ENCODE data around the gene KCNQ5. TPM values are rescaled to one million over a fixed set of nuclear protein-coding genes. Genes with fewer than 3 reads are reported as not detected.

KCNQ5 gene
- total and polyA plus RNA-seq, 2 of the 8 experiments (the other 6 are each of a cell fraction or from before 2014, with no cell fraction given), result 0.83 to 1.2 TPM

- Histone ChIP-seq H3K79me2 (ENCODE audit: control insufficient read depth in 1 of 2, insufficient read depth in 2 of 2, low read length in 2 of 2) (no peaks in the 10 kb centered on the region), H3K9ac (replicated peaks in 1 of 4; ENCODE audit: extremely low read depth in 1 of 4, low read depth in 3 of 4, low read length in 3 of 4) (no peak overlapping the region), H3K79me1 (ENCODE audit: low read depth, low read length) (no peaks in the 10 kb centered on the region), H3K14ac (ENCODE audit: insufficient read length) (no peak overlapping the region), H3K4me2 (ENCODE audit: insufficient read depth in 1 of 2, low read depth in 2 of 2, low read length in 2 of 2) (no peak overlapping the region), H3K56ac (replicated peaks; ENCODE audit: insufficient read length, low read depth, low read length) (no peak overlapping the region), H2BK5ac (ENCODE audit: low read depth, low read length) (no peak overlapping the region), H4K8ac (ENCODE audit: extremely low read depth, insufficient read depth, low read length) (no peak overlapping the region), H3K27ac (ENCODE audit: low read depth, low read length) (no peak overlapping the region), H4K5ac (ENCODE audit: insufficient read length, low read depth, low read length) (no peak overlapping the region), H3K4ac (replicated peaks; ENCODE audit: insufficient read length, low read depth, low read length) (no peak overlapping the region), H3K4me1 (replicated peaks in 1 of 4; ENCODE audit: control insufficient read depth in 3 of 4, insufficient read depth in 4 of 4, low read length in 3 of 4) (no peaks in the 10 kb centered on the region), H3K27me3 (replicated peaks in 1 of 4; ENCODE audit: control insufficient read depth in 3 of 4, extremely low read depth in 1 of 4, insufficient read depth in 3 of 4, low read length in 3 of 4) (no peaks in the 10 kb centered on the region), H2BK20ac (ENCODE audit: low read length) (no peak overlapping the region), H3K36me3 (ENCODE audit: control insufficient read depth in 2 of 4, insufficient read depth in 4 of 4, low read length in 3 of 4) (no peaks in the 10 kb centered on the region), H4K91ac (replicated peaks; ENCODE audit: insufficient read length, low read length) (no peak overlapping the region), H3K23ac (ENCODE audit: insufficient read length) (no peak overlapping the region), H2BK12ac (ENCODE audit: low read depth, low read length) (no peak overlapping the region), H2BK120ac (replicated peaks; ENCODE audit: low read depth, low read length) (no peak overlapping the region), H2AFZ (ENCODE audit: low read length) (no peak overlapping the region), H3K18ac (ENCODE audit: extremely low read depth, low read length) (no peak overlapping the region), H4K20me1 (replicated peaks in 1 of 2; ENCODE audit: control insufficient read depth in 1 of 2, insufficient read depth in 2 of 2, low read length in 2 of 2) (no peaks in the 10 kb centered on the region), H3K9me3 (ENCODE audit: insufficient read depth in 2 of 2, low read depth in 1 of 2, low read length in 1 of 2) (no peaks in the 10 kb centered on the region), H3K4me3 (ENCODE audit: extremely low read depth in 1 of 4, insufficient read depth in 2 of 4, low read depth in 3 of 4, low read length in 4 of 4) (no peak overlapping the region), H2AK5ac (ENCODE audit: low read depth, low read length) (no peak overlapping the region), H3K23me2 (ENCODE audit: low read depth, low read length) (no peaks in the 10 kb centered on the region), H2BK15ac (ENCODE audit: low read length) (no peak overlapping the region)
- DNase-seq (ENCODE audit: low read depth in 1 of 2, low spot score in 2 of 2) (no peak), FAIRE-seq (no peak)
- 78% methylated on average over 6 of the region's 6 CpGs; no CpG with 5 or more reads in 1 of the 2 experiments for WGBS, 2 experiments (ENCODE audit: extremely low coverage in 1 of 2, insufficient coverage in 1 of 2, insufficient read length in 1 of 2, insufficient replicate concordance in 2 of 2, low coverage in 1 of 2, low lambda C conversion rate in 2 of 2, missing lambda C conversion rate in 1 of 2)
- CTCF ChIA-PET (ENCODE audit: partially characterized antibody), result no interaction called here
- POLR2A ChIA-PET (ENCODE audit: partially characterized antibody), result no interaction called here
- no peak for TF ChIP-seq JUND (IDR thresholded peaks at IDR 0.05; ENCODE audit: low read length)
- TF ChIP-seq CEBPB (IDR thresholded peaks at IDR 0.05; ENCODE audit: low read depth, low read length), result no peak
- no peak for TF ChIP-seq MAFK (IDR thresholded peaks at IDR 0.05; ENCODE audit: low read depth, low read length)
- TF ChIP-seq KDM5A (IDR thresholded peaks at IDR 0.05; ENCODE audit: low read length), result no peak
- no peak for TF ChIP-seq HDAC2 (IDR thresholded peaks at IDR 0.05; ENCODE audit: borderline replicate concordance in 1 of 2, low read depth in 2 of 2, low read length in 2 of 2)
- TF ChIP-seq TEAD4 (IDR thresholded peaks at IDR 0.05; ENCODE audit: low read depth, low read length), result no peak
- TF ChIP-seq TAF7 (optimal IDR thresholded peaks at IDR 0.05; ENCODE audit: borderline replicate concordance, low read depth, low read length), result no peak
- no peak for TF ChIP-seq POU5F1 (IDR thresholded peaks at IDR 0.05; ENCODE audit: low read depth, low read length)
- no peak for TF ChIP-seq JUN (IDR thresholded peaks at IDR 0.05; ENCODE audit: low read depth, low read length)
- no peak for TF ChIP-seq SRF (IDR thresholded peaks at IDR 0.05; ENCODE audit: low read depth, low read length)
These were observed 91.0 kb downstream of the KCNQ5 start for GRCh38 chr6:72712910-72713309.

All from H1 (cell line).